Mucosa of stomach (tissue), 1 donor: Measurements from ENCODE around the gene MAX.
"Not testable (repeated sequence)": the region's sequence is repeated elsewhere in the genome, so short reads cannot be mapped to it uniquely, and the experiment has no call there.

Experiments used
- H3K27me3 ChIP-seq: one replicate; pipeline ENCODE4 v1.7.0; 2013; ENCODE audit warnings: mild to moderate bottlenecking, low read length; ENCODE audit not compliant: control insufficient read depth, insufficient read depth
- H3K36me3 ChIP-seq: one replicate; pipeline ENCODE4 v1.7.0; 2013; ENCODE audit warnings: low read length; ENCODE audit not compliant: control insufficient read depth, insufficient read depth
- H3K4me1 ChIP-seq: one replicate; pipeline ENCODE4 v1.7.0; 2013; ENCODE audit warnings: mild to moderate bottlenecking, low read length; ENCODE audit not compliant: control insufficient read depth, insufficient read depth
- H3K4me3 ChIP-seq: one replicate; pipeline ENCODE4 v1.7.0; 2013; ENCODE audit warnings: low read length
- H3K9ac ChIP-seq: one replicate; pipeline ENCODE4 v1.7.0; 2013; ENCODE audit warnings: mild to moderate bottlenecking, low read length, moderate library complexity
- H3K9me3 ChIP-seq: one replicate; pipeline ENCODE4 v1.7.0; 2013; ENCODE audit warnings: mild to moderate bottlenecking, low read length, moderate library complexity; ENCODE audit not compliant: control insufficient read depth
- donor health status: Pancreatic carcinoma.

Gene MAX

GRCh38 chr14:65100922-65101541 lies 1.3 kb downstream of the MAX start:
- Histone ChIP-seq H3K9me3 (no peaks in the 10 kb centered on the region), H3K4me1 (peaks cover 26% of the 10 kb centered on the region), H3K4me3 (peak overlapping the region; percentile 22), H3K36me3 (no peaks in the 10 kb centered on the region), H3K9ac (peak overlapping the region; percentile 36), H3K27me3 (no peaks in the 10 kb centered on the region)

GRCh38 chr14:65098586-65098985 lies 3.7 kb downstream of the MAX start:
- no peak overlapping the region for H3K4me3 ChIP-seq
- H3K9ac ChIP-seq, result peak overlapping the region; percentile 33
- no peaks in the 10 kb centered on the region for H3K9me3 ChIP-seq
- peaks cover 44% of the 10 kb centered on the region for H3K4me1 ChIP-seq
- H3K27me3 ChIP-seq, result no peaks in the 10 kb centered on the region
- no peaks in the 10 kb centered on the region for H3K36me3 ChIP-seq

GRCh38 chr14:65096323-65097089 lies 5.8 kb downstream of the MAX start:
- Histone ChIP-seq H3K36me3 (no peaks in the 10 kb centered on the region), H3K27me3 (no peaks in the 10 kb centered on the region), H3K4me1 (peaks cover 53% of the 10 kb centered on the region), H3K9me3 (no peaks in the 10 kb centered on the region), H3K4me3 (no peak overlapping the region), H3K9ac (peak overlapping the region; percentile 11)

GRCh38 chr14:65095633-65096205 lies 6.6 kb downstream of the MAX start:
- no peak overlapping the region for H3K4me3 ChIP-seq
- H3K36me3 ChIP-seq, result no peaks in the 10 kb centered on the region
- H3K27me3 ChIP-seq, result no peaks in the 10 kb centered on the region
- no peak overlapping the region for H3K9ac ChIP-seq
- peaks cover 57% of the 10 kb centered on the region for H3K4me1 ChIP-seq
- H3K9me3 ChIP-seq, result no peaks in the 10 kb centered on the region

- no peak overlapping the region for H3K4me3 ChIP-seq
- no peaks in the 10 kb centered on the region for H3K36me3 ChIP-seq
- H3K27me3 ChIP-seq, result no peaks in the 10 kb centered on the region
- H3K9ac ChIP-seq, result no peak overlapping the region
- peaks cover 49% of the 10 kb centered on the region for H3K4me1 ChIP-seq
- no peaks in the 10 kb centered on the region for H3K9me3 ChIP-seq
Measured at GRCh38 chr14:65092349-65092748, 10.0 kb downstream of the MAX start.

GRCh38 chr14:65087835-65088234 lies 14.5 kb downstream of the MAX start:
- not testable (repeated sequence) for H3K36me3 ChIP-seq, H3K9me3 ChIP-seq, H3K4me3 ChIP-seq, H3K27me3 ChIP-seq, H3K9ac ChIP-seq
- peaks cover 16% of the 10 kb centered on the region for H3K4me1 ChIP-seq

GRCh38 chr14:65086686-65087085 lies 15.6 kb downstream of the MAX start:
- H3K4me3 ChIP-seq, H3K27me3 ChIP-seq, H3K9me3 ChIP-seq, H3K9ac ChIP-seq, H3K36me3 ChIP-seq: not testable (repeated sequence)
- H3K4me1 ChIP-seq, result peaks cover 11% of the 10 kb centered on the region

- Histone ChIP-seq H3K9me3 (no peaks in the 10 kb centered on the region), H3K4me3 (no peak overlapping the region), H3K27me3 (no peaks in the 10 kb centered on the region), H3K36me3 (no peaks in the 10 kb centered on the region), H3K4me1 (peaks cover 25% of the 10 kb centered on the region), H3K9ac (no peak overlapping the region)
Measured at GRCh38 chr14:65084554-65085505, 17.5 kb downstream of the MAX start.

GRCh38 chr14:65082930-65083329 lies 19.4 kb downstream of the MAX start:
- no peak overlapping the region for H3K9ac ChIP-seq
- no peaks in the 10 kb centered on the region for H3K27me3 ChIP-seq
- H3K9me3 ChIP-seq, result no peaks in the 10 kb centered on the region
- H3K4me3 ChIP-seq, result no peak overlapping the region
- peaks cover 29% of the 10 kb centered on the region for H3K4me1 ChIP-seq
- no peaks in the 10 kb centered on the region for H3K36me3 ChIP-seq

GRCh38 chr14:65080960-65081747 lies 21.2 kb downstream of the MAX start:
- Histone ChIP-seq H3K4me3 (no peak overlapping the region), H3K9me3 (no peaks in the 10 kb centered on the region), H3K36me3 (peaks cover 4% of the 10 kb centered on the region), H3K4me1 (peaks cover 29% of the 10 kb centered on the region), H3K27me3 (no peaks in the 10 kb centered on the region), H3K9ac (peak overlapping the region; percentile 32)

GRCh38 chr14:65079768-65080167 lies 22.5 kb downstream of the MAX start:
- Histone ChIP-seq H3K4me3 (no peak overlapping the region), H3K4me1 (peaks cover 34% of the 10 kb centered on the region), H3K9ac (no peak overlapping the region), H3K9me3 (no peaks in the 10 kb centered on the region), H3K36me3 (peaks cover 4% of the 10 kb centered on the region), H3K27me3 (no peaks in the 10 kb centered on the region)
